HG03025 (cell line): Measurements from ENCODE around the gene GSG1L.

ENCODE experiments used
- ATAC-seq: cut with Tn5 transposase; IDR thresholded peaks from one replicate; pipeline ENCODE4 v1.9.1; 2021; ENCODE audit warnings: mild to moderate bottlenecking, moderate library complexity; ENCODE audit not compliant: unreplicated experiment, low FRiP score

GSG1L gene

GRCh38 chr16:28063591-28064061 is at the start of gene GSG1L:
Gene GSG1L, minus strand, starts transcription at chr16:28063714. Its CDS starts 290 bp downstream, at chr16:28063424.
- no peak for ATAC-seq

GRCh38 chr16:28112908-28113307 is 49.4 kb upstream of the GSG1L start:
- ATAC-seq: no peak

- ATAC-seq: no peak
These were observed 47.5 kb upstream of the GSG1L start for GRCh38 chr16:28110977-28111376.

GRCh38 chr16:28110479-28110878 is 47.0 kb upstream of the GSG1L start:
- ATAC-seq: no peak

GRCh38 chr16:28110074-28110473 is 46.6 kb upstream of the GSG1L start:
- no peak for ATAC-seq

- no peak for ATAC-seq
These were observed 45.2 kb upstream of the GSG1L start for GRCh38 chr16:28108590-28109247.

GRCh38 chr16:28107232-28107631 is 43.7 kb upstream of the GSG1L start:
- ATAC-seq: no peak

- no peak for ATAC-seq
These were observed 43.1 kb upstream of the GSG1L start for GRCh38 chr16:28106467-28107215.

GRCh38 chr16:28105954-28106353 is 42.4 kb upstream of the GSG1L start:
- no peak for ATAC-seq

GRCh38 chr16:28105297-28105696 is 41.8 kb upstream of the GSG1L start:
- ATAC-seq: no peak

GRCh38 chr16:28104404-28104803 is 40.9 kb upstream of the GSG1L start:
- no peak for ATAC-seq

- no peak for ATAC-seq
These were observed 40.1 kb upstream of the GSG1L start for GRCh38 chr16:28103516-28104170.

- no peak for ATAC-seq
These were observed 38.0 kb upstream of the GSG1L start for GRCh38 chr16:28101533-28101890.

GRCh38 chr16:28100810-28101532 is 37.5 kb upstream of the GSG1L start:
- no peak for ATAC-seq

- ATAC-seq: no peak
These were observed 35.7 kb upstream of the GSG1L start for GRCh38 chr16:28098959-28099945.

- no peak for ATAC-seq
These were observed 34.9 kb upstream of the GSG1L start for GRCh38 chr16:28098171-28098958.

- ATAC-seq: no peak
These were observed 33.7 kb upstream of the GSG1L start for GRCh38 chr16:28096983-28097899.

GRCh38 chr16:28093385-28093725 is 29.8 kb upstream of the GSG1L start:
- no peak for ATAC-seq
